Ramos (cell line): ENCODE data around the gene SOBP.

Experiments
- in situ Hi-C: fragments of 300-500 bp; cut with MboI; formaldehyde crosslinking; loops from one replicate; pipeline ENCODE4 v1.14.3; 2022; ENCODE audit warnings: low sequenced_read_pairs; ENCODE audit not compliant: unreplicated experiment

Gene SOBP

GRCh38 chr6:107667790-107668189, 177.9 kb downstream of the SOBP start:
- in situ Hi-C loops: loop anchor here (10.0 kb wide), 2 partner anchors 353 to 543 kb away; no protein-coding TSS in a partner anchor

GRCh38 chr6:107668743-107669474, 179.0 kb downstream of the SOBP start:
- in situ Hi-C loops: loop anchor here (10.0 kb wide), 2 partner anchors 354 to 544 kb away; no protein-coding TSS in a partner anchor

GRCh38 chr6:107670792-107671199, 180.9 kb downstream of the SOBP start:
- in situ Hi-C loops: loop anchor here (5.0 kb wide), 1 partner anchor 177 kb away; no protein-coding TSS in a partner anchor

- in situ Hi-C loops: loop anchor here (5.0 kb wide), 1 partner anchor 174 kb away; no protein-coding TSS in a partner anchor
These were observed 183.2 kb downstream of the SOBP start for GRCh38 chr6:107673076-107673494.

GRCh38 chr6:107674995-107675738, 185.2 kb downstream of the SOBP start:
- in situ Hi-C loops: loop anchor here (5.0 kb wide), 1 partner anchor 172 kb away; no protein-coding TSS in a partner anchor

DNA sequence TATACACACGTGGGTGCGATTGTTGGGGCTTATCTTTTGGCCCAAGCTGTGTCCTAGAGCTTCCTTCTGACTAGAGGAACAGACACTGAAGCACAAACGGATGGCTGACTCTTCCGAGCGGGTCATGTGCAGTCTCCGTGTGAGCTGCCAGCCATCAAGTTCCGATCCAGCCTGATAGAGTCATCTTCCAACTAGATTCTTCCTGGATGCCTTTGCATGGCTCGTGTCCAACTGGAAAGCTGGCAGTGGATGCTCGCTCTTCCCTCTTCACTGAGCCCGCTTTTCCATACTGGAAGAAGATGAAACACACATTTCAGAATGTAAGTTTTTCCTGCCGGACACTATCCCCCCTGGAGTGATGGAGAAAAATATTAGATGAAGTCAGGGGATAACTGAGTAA, 186.1 kb downstream of the SOBP start:
- in situ Hi-C loops: no loop called here

DNA sequence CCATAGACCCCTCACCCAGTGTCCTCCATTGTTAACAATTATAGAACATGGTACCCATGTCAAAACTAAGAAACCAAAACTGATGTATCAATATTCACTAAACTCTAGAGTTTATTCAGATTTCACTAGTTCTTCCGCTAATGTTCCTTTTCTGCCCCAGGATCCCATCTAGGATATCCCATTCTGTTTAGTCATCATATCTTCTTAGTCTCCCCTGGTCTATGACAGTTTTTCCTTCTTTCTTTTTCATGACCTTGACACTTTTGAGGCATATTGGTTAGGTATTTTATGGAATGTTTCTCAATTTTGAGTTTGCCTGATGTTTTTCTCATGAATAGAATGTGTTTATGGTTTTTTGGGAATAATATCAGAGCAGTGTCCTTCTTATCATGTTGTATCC, 187.5 kb downstream of the SOBP start:
- in situ Hi-C loops: no loop called here

DNA sequence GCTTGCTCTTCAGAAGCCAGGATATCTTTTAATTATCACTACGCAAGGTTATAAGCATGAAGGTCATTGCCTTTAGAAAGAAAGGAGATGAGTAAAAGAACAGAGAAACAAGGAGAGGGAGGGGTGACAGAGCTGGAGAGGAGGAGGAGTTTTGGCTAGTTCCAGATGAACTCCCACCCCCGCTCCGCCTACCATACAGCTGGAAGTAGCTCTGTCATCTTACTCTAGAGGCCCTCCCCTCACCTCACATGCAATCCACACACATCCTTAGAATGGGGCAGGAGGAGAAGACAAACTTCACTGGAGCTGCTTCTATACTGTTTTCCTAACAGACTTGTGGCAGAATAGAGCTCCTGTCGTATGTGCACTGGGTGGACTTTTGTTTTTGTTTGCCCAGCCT, 189.5 kb downstream of the SOBP start:
- in situ Hi-C loops: no loop called here

- in situ Hi-C loops: loop anchor here (10.0 kb wide), 1 partner anchor 362 kb away; no protein-coding TSS in a partner anchor
These were observed 192.8 kb downstream of the SOBP start for GRCh38 chr6:107682721-107683120.

GRCh38 chr6:107683183-107683582, 193.3 kb downstream of the SOBP start:
- in situ Hi-C loops: loop anchor here (10.0 kb wide), 1 partner anchor 362 kb away; no protein-coding TSS in a partner anchor

GRCh38 chr6:107684996-107685395, 195.1 kb downstream of the SOBP start:
- in situ Hi-C loops: loop anchor here (10.0 kb wide), 1 partner anchor 360 kb away; no protein-coding TSS in a partner anchor

GRCh38 chr6:107689190-107689589, 199.3 kb downstream of the SOBP start:
- in situ Hi-C loops: loop anchor here (10.0 kb wide), 1 partner anchor 356 kb away; no protein-coding TSS in a partner anchor

- in situ Hi-C loops: loop anchor here (10.0 kb wide), 1 partner anchor 355 kb away; no protein-coding TSS in a partner anchor
These were observed 200.2 kb downstream of the SOBP start for GRCh38 chr6:107689951-107690642.

GRCh38 chr6:107690643-107691061, 200.7 kb downstream of the SOBP start:
- in situ Hi-C loops: no loop called here

GRCh38 chr6:107691062-107691751, 201.3 kb downstream of the SOBP start:
- in situ Hi-C loops: no loop called here

GRCh38 chr6:107692351-107692750, 202.4 kb downstream of the SOBP start:
- in situ Hi-C loops: no loop called here

DNA sequence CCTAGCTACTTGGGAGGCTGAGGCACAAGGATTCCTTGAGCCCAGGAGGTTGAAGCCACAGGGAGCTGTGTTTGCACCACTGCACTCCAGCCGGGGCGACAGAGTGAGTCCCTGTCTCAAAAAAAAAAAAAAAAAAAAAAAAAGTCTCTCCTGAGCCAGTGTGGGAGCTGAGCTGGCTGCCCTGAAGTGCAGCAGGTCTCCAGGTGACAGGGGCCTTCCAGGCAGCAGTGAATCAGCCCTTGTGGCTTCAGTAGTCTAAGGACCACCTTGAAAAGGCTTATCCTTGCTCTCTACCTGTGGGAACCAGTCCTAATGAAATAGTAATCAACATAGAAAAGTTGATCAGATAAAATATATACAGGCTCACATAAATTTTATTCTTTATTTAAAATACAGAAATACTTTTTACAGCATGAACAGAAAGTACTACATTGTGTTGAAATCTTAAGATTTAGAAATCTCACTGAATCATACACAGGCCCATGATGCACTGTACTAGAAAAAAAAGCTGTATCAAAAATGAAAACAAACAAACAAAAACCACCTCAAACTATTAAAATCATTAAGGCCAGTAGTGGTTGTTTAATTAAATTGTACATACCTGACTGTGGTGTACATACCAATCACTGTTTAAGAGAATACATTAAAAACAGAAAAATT, 205.3 kb downstream of the SOBP start:
- in situ Hi-C loops: no loop called here

DNA sequence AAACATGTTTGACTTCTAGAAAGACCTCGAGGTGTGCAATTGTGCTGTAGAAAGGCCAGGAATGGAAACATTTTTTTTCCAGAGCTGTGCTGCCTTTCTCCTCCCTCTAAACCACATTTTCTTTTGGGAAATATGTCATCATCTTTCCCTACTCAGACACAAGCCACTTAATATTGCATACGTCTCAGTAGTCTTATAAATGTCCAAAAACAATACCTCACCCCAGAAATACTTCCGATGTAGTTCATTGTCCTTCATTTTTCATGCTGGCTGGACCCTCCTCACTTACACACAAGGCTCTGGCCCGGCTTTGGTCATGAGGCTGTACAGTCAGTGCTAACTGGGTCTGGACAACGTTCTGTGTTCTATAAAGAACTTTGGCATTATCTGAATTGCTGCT, 207.8 kb downstream of the SOBP start:
- in situ Hi-C loops: no loop called here

DNA sequence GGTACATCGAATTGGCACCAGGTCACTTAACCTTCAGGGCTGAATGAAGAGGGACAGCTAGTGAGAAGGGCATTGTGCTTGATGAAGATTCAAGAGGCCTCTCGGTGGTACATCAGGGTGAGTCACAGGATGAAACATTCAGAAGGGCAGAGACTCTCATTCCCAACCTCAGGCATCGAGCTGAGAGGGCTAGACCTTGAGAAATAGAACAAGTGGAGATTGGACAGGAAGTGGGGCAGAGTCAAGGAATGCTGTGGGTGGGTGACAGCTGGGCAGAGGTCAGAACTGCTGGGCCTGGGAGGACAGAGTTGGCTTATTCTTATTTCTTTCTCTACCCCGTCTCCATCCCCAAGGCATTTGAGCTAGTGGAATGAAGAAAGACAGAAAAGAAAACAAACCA, 208.2 kb downstream of the SOBP start:
- in situ Hi-C loops: no loop called here
